GOT3 (cell line): Measurements from ENCODE around the gene SYNPO2.

Experiments
- DNase-seq: peaks from one replicate; lab custom pipeline; 2025; ENCODE audit warnings: mixed read lengths; lab: John Stamatoyannopoulos, UW

The SYNPO2 gene

DNA sequence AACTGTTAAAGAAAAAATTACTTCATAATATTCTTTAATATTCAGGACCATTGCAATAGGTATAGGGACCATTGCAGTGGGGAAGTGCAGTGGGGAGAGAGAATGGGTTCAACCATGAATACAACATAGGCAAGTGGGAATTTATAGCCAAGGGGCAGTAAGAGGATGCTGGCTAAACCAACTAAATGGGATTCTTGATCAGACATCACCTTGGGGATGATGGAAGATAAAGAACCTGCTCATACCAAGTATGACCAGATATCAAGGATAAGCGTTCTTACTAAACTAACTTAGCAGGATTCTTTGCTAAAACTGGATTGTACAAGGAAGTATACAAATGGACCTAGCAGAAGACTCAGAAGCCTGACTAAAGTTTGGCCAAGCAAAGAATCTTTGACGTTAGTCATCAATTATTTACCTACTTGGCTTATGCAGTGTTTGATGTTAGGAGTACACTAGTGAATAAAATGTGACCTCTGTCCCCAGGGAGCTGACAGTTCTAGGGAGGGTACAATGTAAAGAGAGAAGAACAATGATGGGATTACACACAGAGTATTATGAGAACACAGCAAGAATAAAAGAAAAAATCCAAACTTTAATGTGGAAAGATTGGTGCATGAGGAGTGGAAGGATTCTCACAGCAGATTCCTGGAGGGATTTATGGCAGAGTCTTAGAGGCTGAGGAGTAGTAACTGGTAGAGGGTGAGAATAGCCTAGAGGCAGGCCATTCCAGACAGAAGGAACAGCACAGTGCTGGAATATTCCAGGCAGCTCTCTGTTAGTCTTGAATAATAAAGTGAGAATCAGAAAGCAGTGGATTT, 192.3 kb downstream of the SYNPO2 start:
- no peak for DNase-seq

- no peak for DNase-seq
Measured at GRCh38 chr4:119081542-119081859, 192.8 kb downstream of the SYNPO2 start.

- DNase-seq = no peak
Measured at GRCh38 chr4:119081943-119082342, 193.3 kb downstream of the SYNPO2 start.

GRCh38 chr4:119082661-119083060, 194.0 kb downstream of the SYNPO2 start:
- DNase-seq = no peak

GRCh38 chr4:119084513-119084912, 195.9 kb downstream of the SYNPO2 start:
- DNase-seq = no peak

GRCh38 chr4:119087121-119087520, 198.5 kb downstream of the SYNPO2 start:
- no peak for DNase-seq

DNA sequence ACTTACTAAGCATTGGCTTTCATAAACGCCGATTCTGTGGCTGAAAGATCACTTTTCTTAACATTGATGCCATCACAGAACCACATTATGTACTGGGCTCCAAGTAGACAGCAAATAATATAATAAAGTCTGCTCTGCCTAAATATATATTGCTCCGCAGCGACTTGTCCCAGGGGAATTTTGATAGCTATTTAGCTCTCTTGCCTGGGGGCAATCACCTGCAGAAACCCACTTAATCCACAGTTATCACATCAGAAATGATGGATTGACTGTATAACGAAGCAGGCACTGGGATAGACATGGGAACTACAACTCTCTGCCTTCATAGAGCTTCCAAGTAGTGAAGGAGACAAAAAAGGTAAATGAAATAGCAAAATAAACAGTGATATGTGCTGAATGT, 199.0 kb downstream of the SYNPO2 start:
- no peak for DNase-seq

GRCh38 chr4:119093042-119093827, 204.6 kb downstream of the SYNPO2 start:
- no peak for DNase-seq

DNA sequence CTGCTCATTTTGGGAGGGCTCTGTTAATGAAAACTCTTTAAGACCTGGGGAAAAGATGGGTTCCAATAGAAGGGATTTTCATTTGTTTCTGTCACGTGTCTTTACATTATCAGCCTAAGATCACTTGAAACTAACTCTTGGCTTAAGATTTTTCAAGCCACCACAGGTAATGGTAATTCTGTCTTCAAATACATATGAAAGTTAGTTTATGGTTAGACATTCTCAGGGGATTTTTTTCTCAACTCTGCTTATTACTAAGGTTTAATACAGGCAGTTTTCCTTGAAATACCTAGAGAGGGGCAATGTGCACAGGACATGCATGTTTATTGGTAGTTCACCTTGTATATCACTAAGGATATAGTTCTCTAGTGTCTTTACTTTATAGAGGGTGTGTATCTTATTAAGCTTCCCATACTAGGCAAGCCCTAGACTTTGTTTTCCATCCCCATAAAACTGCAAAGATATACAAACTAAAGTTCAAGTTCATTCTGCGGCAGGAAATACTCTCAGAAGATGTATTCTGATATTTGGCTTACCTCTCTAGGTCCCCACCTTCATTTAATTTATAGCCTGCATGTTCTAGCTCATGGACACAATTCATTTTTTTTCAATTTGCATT, 208.7 kb downstream of the SYNPO2 start:
- no peak for DNase-seq

- no peak for DNase-seq
Measured at GRCh38 chr4:119098306-119098705, 209.7 kb downstream of the SYNPO2 start.

DNA sequence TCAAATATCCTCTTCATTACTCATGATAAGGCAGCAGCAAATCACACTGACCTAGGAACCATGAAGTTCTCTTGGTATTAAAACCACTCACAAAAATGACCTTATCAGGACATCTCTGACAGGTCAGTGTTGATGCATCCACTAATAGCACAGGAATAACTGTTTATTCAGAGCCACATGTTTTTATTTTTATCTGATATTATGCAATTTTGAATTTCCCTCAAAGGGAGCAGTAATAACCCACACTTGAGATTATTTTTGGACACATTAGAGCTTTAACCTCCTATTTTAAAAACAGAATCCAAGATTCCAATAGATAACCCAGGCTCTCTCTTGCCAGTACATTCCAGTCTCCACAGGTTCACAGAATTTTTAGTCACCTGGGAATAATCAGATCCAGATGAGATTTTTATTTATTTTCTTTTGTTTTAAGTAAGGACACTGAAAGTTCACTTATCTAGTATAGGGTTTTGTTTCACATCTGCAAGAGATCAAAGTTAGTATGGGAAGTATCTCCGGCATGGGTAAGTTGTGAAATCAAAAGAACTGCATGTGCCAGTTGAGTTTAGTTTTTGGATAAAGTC, 210.7 kb downstream of the SYNPO2 start:
- no peak for DNase-seq

DNA sequence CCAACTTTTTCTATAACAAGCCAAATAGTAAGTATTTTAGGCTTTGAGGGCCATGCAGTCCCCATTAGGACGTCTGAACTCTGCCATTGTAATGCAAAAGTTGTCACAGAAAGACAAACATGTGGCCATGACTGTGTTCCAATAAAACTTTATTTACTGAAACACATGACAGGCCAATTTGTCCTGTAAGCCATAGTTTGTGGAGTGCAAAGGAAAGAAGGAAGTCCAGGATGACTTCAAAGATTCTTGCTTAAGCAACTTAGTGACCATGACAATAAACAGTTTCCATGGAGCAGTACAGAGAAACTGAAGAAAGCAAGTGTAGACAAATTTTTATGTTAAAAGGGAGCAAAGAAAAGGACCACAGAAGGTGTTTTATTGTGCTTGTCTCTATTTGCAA, 212.0 kb downstream of the SYNPO2 start:
- no peak for DNase-seq

GRCh38 chr4:119103263-119103662, 214.6 kb downstream of the SYNPO2 start:
- no peak for DNase-seq

DNA sequence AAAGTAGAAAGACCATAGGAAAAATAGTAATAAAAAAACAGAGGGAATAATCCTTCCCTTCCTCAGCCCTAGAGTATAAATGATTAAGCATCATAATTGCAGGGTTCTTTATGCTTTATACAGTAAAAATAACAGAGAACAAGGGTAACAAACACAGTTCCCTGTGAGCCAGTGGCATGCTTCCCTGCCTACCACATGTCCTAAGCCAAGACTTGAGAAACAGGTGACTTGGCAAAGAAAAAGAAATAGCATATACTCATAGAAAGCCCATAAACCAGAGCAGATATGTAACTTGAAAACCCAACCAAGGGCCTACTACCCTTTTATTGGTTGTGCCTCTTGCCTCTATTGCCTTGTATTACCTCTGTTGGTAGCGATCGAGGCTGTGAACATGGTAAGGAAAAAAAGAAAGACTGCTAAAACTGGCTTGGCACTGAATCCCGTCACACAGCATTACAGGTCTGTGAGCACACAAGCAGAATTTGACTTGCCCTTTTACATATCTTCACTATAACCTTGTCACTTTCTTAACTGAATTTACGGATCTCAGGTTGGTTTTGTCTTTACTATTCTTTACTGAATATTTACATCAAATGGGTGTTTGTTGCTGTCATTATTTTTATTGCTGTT, 216.1 kb downstream of the SYNPO2 start:
- no peak for DNase-seq

GRCh38 chr4:119105605-119106004, 217.0 kb downstream of the SYNPO2 start:
- DNase-seq = no peak

GRCh38 chr4:119106036-119107000, 217.7 kb downstream of the SYNPO2 start:
- DNase-seq = no peak

DNA sequence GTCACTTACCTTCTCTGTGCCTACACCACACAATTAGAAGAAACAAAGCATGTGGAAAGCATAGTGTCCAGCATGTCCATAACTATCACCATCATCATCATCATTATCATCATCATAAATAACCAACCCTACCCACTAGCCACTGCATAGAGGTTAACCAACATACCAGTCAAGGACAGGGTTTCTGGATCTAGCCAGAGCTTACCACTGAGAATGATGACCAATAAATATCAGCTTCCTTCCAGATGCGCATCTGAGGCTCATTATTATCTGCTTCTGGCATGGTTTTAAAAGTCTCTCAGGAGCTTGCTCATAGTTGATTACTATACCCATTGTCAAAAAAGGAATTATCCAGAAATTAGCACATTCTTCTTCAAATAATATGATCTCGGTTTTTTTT, 221.5 kb downstream of the SYNPO2 start:
- no peak for DNase-seq
